OCI-LY1 (cell line): ENCODE results near the gene CPM.

Experiments used
- H2AFZ ChIP-seq: fragments of 200-600 bp; sonication (generic), shearing (Covaris generic); 2 replicates; pipeline ENCODE4 v1.6.0; 2014; ENCODE audit warnings: antibody characterized with exemption, mild to moderate bottlenecking, low read length
- H3F3A ChIP-seq: fragments of 200-600 bp; sonication (generic), shearing (Covaris generic); 2 replicates; pipeline ENCODE4 v1.6.0; 2014; ENCODE audit warnings: mild to moderate bottlenecking, antibody characterized with exemption, low read length, moderate library complexity; ENCODE audit not compliant: insufficient read depth
- H3K27ac ChIP-seq: fragments of 200-600 bp; sonication (generic); 2 replicates; pipeline ENCODE4 v1.5.1; 2014; ENCODE audit warnings: low read length, mixed run types, mild to moderate bottlenecking, low read depth; ENCODE audit not compliant: poor library complexity, severe bottlenecking
- H3K27me3 ChIP-seq: fragments of 200-600 bp; sonication (generic); 2 replicates; pipeline ENCODE4 v1.6.0; 2014; ENCODE audit warnings: antibody characterized with exemption, mild to moderate bottlenecking, low read length, moderate library complexity; ENCODE audit not compliant: insufficient read depth
- H3K36me3 ChIP-seq: fragments of 200-600 bp; sonication (generic); 2 replicates; pipeline ENCODE4 v1.6.1; 2014; ENCODE audit warnings: mild to moderate bottlenecking, antibody characterized with exemption, low read length, moderate library complexity, mixed read lengths; ENCODE audit not compliant: insufficient read depth
- H3K4me1 ChIP-seq: fragments of 200-600 bp; sonication (generic); 2 replicates; pipeline ENCODE4 v1.5.1; 2014; ENCODE audit warnings: mild to moderate bottlenecking, low read length, moderate library complexity; ENCODE audit not compliant: insufficient read depth, severe bottlenecking
- H3K4me2 ChIP-seq: fragments of 200-600 bp; sonication (generic), shearing (Covaris generic); 2 replicates; pipeline ENCODE4 v1.6.1; 2014; ENCODE audit warnings: low read length
- H3K4me3 ChIP-seq: fragments of 200-600 bp; sonication (generic); 2 replicates; pipeline ENCODE4 v1.5.1; 2014; ENCODE audit warnings: low read length, low read depth, mild to moderate bottlenecking, mixed read lengths; ENCODE audit not compliant: poor library complexity, severe bottlenecking
- H3K79me2 ChIP-seq: fragments of 200-600 bp; shearing (Covaris generic); 2 replicates; pipeline ENCODE4 v1.6.1; 2016; ENCODE audit warnings: mixed run types, low read length, mixed read lengths; ENCODE audit not compliant: insufficient read depth
- H3K9ac ChIP-seq: fragments of 200-600 bp; sonication (generic), shearing (Covaris generic); 2 replicates; pipeline ENCODE4 v1.6.1; 2014; ENCODE audit warnings: mild to moderate bottlenecking, low read length, mixed read lengths
- H3K9me2 ChIP-seq: fragments of 200-600 bp; sonication (generic), shearing (Covaris generic); 2 replicates; pipeline ENCODE4 v1.6.1; 2014; ENCODE audit warnings: low read depth, mild to moderate bottlenecking, low read length, mixed read lengths
- H3K9me3 ChIP-seq: fragments of 200-600 bp; shearing (Covaris generic); 2 replicates; pipeline ENCODE4 v1.6.1; 2014; ENCODE audit warnings: low read length, mixed read lengths
- H4K20me1 ChIP-seq: fragments of 200-600 bp; sonication (generic), shearing (Covaris generic); 2 replicates; pipeline ENCODE4 v1.6.0; 2016; ENCODE audit warnings: mild to moderate bottlenecking, low read length; ENCODE audit not compliant: insufficient read depth
- EZH2 ChIP-seq: fragments of 200-600 bp; sonication (generic), shearing (Covaris generic); IDR thresholded peaks from 2 replicates; pipeline ENCODE4 v1.8.0; 2017; ENCODE audit warnings: borderline replicate concordance, mixed run types, mild to moderate bottlenecking, antibody characterized with exemption, low read length, moderate library complexity, mixed read lengths
- TF ChIP-seq, protein P1 (sequence below): fragments of 200-600 bp; sonication (generic), shearing (Covaris generic); IDR thresholded peaks from 2 replicates; pipeline ENCODE4 v1.5.1; 2017; ENCODE audit warnings: mild to moderate bottlenecking, antibody characterized with exemption, low read length, moderate library complexity, mixed read lengths

CPM gene

DNA sequence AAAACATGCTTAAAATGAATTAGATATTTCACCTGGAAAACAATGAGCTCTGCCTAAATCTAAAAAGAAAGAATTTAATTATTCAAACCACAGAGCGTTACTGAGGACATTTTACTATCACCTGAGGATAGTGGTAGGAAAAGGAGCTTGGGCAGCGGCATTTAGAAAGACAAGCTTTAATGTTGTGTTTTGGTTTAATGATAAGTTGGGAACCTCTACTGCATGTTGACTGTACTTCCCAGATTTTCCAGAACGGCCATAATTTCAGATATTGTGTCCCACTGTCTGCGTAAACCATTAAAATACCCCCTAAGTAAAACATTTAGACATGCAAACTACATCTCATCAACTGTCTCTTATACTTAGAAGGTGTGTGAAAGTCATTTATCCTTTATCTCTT lies 55.4 kb downstream of the CPM start:
- Histone ChIP-seq H4K20me1 (no peaks in the 10 kb centered on the region), H3F3A (no peaks in the 10 kb centered on the region), H3K9me3 (no peaks in the 10 kb centered on the region), H3K79me2 (no peaks in the 10 kb centered on the region), H3K4me2 (no peak overlapping the region), H3K36me3 (no peaks in the 10 kb centered on the region), H3K27ac (no peak overlapping the region), H2AFZ (no peak overlapping the region), H3K4me3 (no peak overlapping the region), H3K4me1 (no peaks in the 10 kb centered on the region), H3K9me2 (no peaks in the 10 kb centered on the region), H3K9ac (no peak overlapping the region), H3K27me3 (no peaks in the 10 kb centered on the region)
- TF ChIP-seq, protein P1, sequence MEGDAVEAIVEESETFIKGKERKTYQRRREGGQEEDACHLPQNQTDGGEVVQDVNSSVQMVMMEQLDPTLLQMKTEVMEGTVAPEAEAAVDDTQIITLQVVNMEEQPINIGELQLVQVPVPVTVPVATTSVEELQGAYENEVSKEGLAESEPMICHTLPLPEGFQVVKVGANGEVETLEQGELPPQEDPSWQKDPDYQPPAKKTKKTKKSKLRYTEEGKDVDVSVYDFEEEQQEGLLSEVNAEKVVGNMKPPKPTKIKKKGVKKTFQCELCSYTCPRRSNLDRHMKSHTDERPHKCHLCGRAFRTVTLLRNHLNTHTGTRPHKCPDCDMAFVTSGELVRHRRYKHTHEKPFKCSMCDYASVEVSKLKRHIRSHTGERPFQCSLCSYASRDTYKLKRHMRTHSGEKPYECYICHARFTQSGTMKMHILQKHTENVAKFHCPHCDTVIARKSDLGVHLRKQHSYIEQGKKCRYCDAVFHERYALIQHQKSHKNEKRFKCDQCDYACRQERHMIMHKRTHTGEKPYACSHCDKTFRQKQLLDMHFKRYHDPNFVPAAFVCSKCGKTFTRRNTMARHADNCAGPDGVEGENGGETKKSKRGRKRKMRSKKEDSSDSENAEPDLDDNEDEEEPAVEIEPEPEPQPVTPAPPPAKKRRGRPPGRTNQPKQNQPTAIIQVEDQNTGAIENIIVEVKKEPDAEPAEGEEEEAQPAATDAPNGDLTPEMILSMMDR: no peak

DNA sequence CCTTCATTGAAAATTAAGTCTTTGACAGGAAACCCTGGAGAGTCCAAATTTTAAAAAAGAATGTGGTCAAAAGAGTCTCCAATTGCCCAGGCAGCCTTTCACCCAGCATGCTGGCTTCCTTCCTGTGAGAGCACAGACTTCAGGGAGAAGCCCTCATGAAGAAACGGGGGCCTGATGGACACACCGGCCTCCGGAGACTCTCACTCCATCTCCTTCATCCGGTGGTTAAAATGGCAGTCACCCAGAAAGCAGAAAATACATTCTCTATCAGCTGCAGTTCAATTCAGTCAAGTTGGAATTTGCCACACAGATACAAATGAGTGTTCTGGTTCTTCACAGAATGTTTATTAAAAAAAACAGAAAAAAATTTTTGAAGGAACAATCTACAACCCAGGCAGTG lies 56.5 kb downstream of the CPM start:
- Histone ChIP-seq H2AFZ (no peak overlapping the region), H3F3A (no peaks in the 10 kb centered on the region), H3K27me3 (no peaks in the 10 kb centered on the region), H3K79me2 (no peaks in the 10 kb centered on the region), H3K4me1 (peaks cover 5% of the 10 kb centered on the region), H3K4me2 (no peak overlapping the region), H3K9me2 (no peaks in the 10 kb centered on the region), H3K9ac (no peak overlapping the region), H3K9me3 (no peaks in the 10 kb centered on the region), H3K4me3 (no peak overlapping the region), H4K20me1 (no peaks in the 10 kb centered on the region), H3K36me3 (no peaks in the 10 kb centered on the region), H3K27ac (no peak overlapping the region)
- TF ChIP-seq EZH2: no peak
- TF ChIP-seq, protein P1: no peak

DNA sequence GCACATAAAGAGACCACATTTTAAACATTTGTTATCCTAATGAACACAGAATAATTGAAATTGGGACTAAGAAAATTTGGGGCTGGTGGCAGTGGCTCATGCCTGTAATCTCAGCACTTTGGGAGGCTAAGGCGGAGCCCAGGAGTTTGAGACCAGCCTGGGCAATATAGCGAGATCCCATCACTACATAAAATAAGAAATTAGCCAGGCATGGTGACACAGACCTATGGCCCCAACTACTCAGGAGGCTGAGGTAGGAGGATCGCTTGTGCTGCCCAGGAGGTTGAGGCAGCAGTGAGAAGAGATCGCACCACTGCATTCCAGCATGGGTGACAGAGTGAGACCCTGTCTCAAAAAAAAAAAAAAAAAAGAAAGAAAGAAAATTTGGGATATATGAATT lies 59.7 kb downstream of the CPM start:
- Histone ChIP-seq H3K9ac (no peak overlapping the region), H3K27ac (no peak overlapping the region), H3F3A (no peaks in the 10 kb centered on the region), H3K4me1 (peaks cover 8% of the 10 kb centered on the region), H3K27me3 (no peaks in the 10 kb centered on the region), H3K9me2 (no peaks in the 10 kb centered on the region), H3K4me2 (no peak overlapping the region), H3K79me2 (no peaks in the 10 kb centered on the region), H3K4me3 (no peak overlapping the region), H3K36me3 (no peaks in the 10 kb centered on the region), H4K20me1 (no peaks in the 10 kb centered on the region), H3K9me3 (no peaks in the 10 kb centered on the region), H2AFZ (no peak overlapping the region)
- TF ChIP-seq, protein P1: no peak
- no peak for TF ChIP-seq EZH2
